Activated naive CD8-positive, alpha-beta T cell (primary cell): Measurements from ENCODE around the gene ARL5A.

Experiments used
- H3K27ac Mint-ChIP-seq: one replicate; pipeline ENCODE4 v1.8.0; 2021; ENCODE audit warnings: mixed read lengths
- H3K27me3 Mint-ChIP-seq: one replicate; pipeline ENCODE4 v1.8.0; 2021; ENCODE audit warnings: mixed read lengths
- H3K36me3 Mint-ChIP-seq: one replicate; pipeline ENCODE4 v1.8.0; 2021; ENCODE audit warnings: mixed read lengths
- H3K4me1 Mint-ChIP-seq: one replicate; pipeline ENCODE4 v1.8.0; 2021; ENCODE audit warnings: low read depth, mixed read lengths
- H3K4me3 Mint-ChIP-seq: one replicate; pipeline ENCODE4 v1.8.0; 2021; ENCODE audit warnings: mild to moderate bottlenecking, mixed read lengths
- H3K9me3 Mint-ChIP-seq: one replicate; pipeline ENCODE4 v1.8.0; 2021; ENCODE audit warnings: low read depth, mixed read lengths

The ARL5A gene

GRCh38 chr2:151753540-151753939 is 74.7 kb downstream of the ARL5A start:
- Mint-ChIP-seq H3K27ac (no peak overlapping the region), H3K9me3 (no peaks in the 10 kb centered on the region), H3K4me3 (no peak overlapping the region), H3K36me3 (no peaks in the 10 kb centered on the region), H3K4me1 (no peaks in the 10 kb centered on the region), H3K27me3 (no peaks in the 10 kb centered on the region)
